NB4 (cell line): ENCODE results near the gene TOR2A.

Experiments
- DNase-seq: peaks from one replicate; pipeline ENCODE4 v3.0.0; 2010; ENCODE audit warnings: low read depth
- H3K4me3 ChIP-seq: one replicate; pipeline ENCODE4 v1.5.1; 2011; ENCODE audit warnings: mild to moderate bottlenecking, low read depth, low read length, moderate library complexity
- MYC ChIP-seq: IDR thresholded peaks from 2 replicates; pipeline ENCODE4 v1.6.1; 2011; ENCODE audit warnings: low read depth, low read length
- POLR2A ChIP-seq: IDR thresholded peaks from 2 replicates; pipeline ENCODE4 v1.6.1; 2011; ENCODE audit warnings: mild to moderate bottlenecking; ENCODE audit not compliant: insufficient read length; ENCODE audit errors: extremely low read depth
- TF ChIP-seq, protein P1 (sequence below): IDR thresholded peaks from 2 replicates; pipeline ENCODE4 v1.6.1; 2011; ENCODE audit warnings: low read depth, low read length
- TF ChIP-seq, protein P2 (sequence below): IDR thresholded peaks from one replicate; pipeline ENCODE4 v1.5.1; 2012; ENCODE audit warnings: low read depth, low read length

Gene TOR2A

DNA sequence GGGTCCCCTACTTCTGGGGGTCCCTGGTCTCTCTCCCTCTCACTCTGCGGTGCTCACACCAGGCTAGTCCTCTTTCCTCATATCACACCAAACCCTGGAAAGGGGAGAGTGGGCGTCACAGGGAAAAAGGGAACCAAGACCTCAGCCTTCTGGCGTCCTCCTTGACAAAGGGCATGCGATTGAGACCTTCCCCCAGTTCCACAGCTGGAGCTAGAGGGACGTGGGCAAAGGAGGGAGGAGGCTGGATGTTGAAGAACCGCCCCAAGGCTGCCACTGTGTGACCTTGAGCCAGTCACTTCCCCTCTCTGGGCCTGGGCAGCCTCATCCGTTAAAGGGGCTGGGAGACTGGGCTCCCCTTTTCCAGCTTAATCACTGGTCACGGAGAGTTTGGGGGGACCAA is 18.5 kb upstream of the TOR2A start:
- TF ChIP-seq MYC (no peak), POLR2A (no peak)
- no peak for DNase-seq
- no peak overlapping the region for H3K4me3 ChIP-seq

DNA sequence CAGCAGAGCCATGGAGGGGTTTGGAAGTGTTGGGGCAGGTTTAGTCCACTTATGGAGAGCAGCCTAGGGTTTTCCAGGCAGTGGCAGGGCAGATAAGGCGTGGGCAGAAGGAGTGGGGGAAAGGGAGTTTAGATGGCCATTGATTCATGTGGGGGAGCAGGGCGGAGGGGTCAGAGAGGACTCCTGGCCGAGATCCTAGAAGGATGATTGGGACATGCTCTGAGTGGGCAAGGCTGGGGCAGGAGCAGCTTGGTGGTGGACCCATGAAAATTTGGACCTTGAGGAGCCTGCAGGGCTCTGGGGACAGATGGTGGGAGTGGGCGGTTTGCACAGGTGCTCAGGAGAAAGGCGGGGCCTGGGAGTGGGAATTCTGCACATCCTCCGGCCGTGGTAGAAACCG is 18.1 kb upstream of the TOR2A start:
- no peak overlapping the region for H3K4me3 ChIP-seq
- TF ChIP-seq, protein P1, sequence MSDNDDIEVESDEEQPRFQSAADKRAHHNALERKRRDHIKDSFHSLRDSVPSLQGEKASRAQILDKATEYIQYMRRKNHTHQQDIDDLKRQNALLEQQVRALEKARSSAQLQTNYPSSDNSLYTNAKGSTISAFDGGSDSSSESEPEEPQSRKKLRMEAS, result no peak
- TF ChIP-seq, protein P2, sequence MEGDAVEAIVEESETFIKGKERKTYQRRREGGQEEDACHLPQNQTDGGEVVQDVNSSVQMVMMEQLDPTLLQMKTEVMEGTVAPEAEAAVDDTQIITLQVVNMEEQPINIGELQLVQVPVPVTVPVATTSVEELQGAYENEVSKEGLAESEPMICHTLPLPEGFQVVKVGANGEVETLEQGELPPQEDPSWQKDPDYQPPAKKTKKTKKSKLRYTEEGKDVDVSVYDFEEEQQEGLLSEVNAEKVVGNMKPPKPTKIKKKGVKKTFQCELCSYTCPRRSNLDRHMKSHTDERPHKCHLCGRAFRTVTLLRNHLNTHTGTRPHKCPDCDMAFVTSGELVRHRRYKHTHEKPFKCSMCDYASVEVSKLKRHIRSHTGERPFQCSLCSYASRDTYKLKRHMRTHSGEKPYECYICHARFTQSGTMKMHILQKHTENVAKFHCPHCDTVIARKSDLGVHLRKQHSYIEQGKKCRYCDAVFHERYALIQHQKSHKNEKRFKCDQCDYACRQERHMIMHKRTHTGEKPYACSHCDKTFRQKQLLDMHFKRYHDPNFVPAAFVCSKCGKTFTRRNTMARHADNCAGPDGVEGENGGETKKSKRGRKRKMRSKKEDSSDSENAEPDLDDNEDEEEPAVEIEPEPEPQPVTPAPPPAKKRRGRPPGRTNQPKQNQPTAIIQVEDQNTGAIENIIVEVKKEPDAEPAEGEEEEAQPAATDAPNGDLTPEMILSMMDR, result no peak
- TF ChIP-seq MYC (no peak), POLR2A (no peak)
- DNase-seq, result no peak

DNA sequence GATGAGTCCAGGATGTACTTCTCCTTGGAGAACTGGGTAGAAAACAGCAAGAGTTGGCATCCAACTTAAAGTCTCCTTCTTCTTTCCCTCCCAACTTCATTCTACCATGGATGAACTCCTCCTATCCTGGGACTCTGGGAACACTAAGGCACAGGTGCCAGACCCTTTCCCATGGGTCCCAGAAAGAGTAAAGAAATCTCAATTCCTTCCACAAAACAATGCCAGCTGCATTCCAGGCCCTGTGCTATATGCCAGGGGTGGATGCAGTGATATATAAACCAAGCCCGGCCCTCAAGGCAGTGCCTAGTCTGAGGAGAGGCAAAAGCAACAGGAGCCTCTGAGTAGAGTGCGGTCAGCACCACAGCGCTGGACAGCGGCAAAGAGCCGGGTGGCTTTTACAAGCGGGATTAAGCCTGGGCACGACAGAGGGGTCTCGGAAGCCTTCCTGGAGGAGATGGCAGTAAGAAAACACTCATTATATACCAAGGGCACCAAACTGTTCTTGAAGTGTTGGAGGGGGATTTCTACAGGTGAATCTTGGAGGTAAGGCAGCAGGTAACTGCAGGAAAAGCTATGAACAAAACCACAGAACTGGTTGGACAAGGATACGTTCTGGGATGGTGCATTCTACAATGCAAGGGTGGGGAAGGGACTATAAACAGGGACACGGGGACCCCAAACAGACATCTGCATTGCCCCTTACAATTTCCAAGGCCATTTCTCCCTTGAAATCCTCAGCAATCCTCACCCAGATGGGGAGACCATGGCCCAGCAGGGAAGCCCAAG is 16.4 kb upstream of the TOR2A start:
- DNase-seq, result no peak
- TF ChIP-seq, protein P2, result no peak
- TF ChIP-seq POLR2A (no peak), MYC (no peak)
- TF ChIP-seq, protein P1, result no peak
- no peak overlapping the region for H3K4me3 ChIP-seq

DNA sequence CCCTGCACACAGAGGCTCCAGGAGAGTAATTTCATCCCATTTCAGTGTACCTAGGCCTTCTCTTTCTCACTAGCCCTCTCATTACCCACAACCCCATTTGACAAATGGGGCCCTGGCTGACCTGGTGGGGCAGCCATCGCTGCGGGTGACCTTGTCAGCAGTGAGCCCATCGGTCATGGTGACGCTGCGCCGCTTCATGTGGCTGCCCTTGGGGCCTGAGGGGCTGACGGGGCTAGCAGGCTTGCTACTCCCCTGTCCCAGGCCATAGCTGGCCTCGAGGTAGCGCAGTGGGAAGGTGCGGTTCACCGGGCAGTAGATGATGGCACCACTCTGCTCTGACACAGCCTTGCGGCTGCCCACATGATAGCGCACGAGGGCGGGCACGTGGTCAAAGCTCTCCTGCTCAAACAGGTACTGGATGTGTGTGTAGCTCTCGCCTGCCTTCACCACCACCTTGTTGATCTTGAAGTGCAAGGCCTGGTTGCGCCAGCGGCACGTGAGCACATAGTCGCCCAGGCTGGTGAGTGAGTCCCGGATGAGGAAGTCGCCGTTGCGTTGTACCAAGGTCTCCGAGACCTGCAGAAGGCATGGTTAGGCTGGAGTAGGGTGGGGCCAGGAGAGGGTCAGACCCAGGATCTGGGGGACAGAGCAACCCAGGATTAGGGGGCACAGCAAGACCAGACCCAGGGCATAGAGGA is 14.1 kb upstream of the TOR2A start:
- TF ChIP-seq, protein P2, result no peak
- TF ChIP-seq POLR2A (no peak), MYC (no peak)
- TF ChIP-seq, protein P1, result no peak
- DNase-seq, result no peak
- no peak overlapping the region for H3K4me3 ChIP-seq

DNA sequence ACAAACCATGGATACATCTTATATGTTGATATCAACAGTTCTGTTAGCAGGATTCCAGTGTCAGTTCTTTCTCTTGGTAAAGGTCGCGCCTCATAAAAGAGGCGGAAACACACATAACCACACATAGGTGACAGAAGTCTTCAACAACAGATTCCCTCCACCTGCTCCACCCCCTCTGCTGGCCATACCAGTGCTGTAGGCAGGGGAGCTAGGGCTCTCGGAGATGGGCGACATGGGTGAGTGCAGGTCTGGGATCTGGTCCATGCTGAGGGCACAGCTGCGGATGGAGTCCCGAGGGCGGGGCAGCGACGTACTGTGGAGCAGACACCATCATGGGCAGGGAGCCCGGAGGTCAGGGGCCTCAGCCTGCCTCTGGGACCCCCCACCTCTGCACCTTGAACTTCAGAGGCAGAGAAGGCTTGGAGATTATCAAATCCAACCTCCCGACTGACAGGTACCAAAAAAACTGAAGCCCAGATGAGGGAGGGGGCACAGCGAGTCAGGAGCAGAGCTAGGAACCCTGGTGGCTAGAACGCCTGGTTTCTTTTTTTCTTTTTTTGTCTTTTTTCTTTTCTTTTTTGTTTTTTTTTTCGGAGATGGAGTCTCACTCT is 12.0 kb upstream of the TOR2A start:
- TF ChIP-seq, protein P1, result no peak
- TF ChIP-seq, protein P2, result no peak
- TF ChIP-seq POLR2A (no peak), MYC (no peak)
- H3K4me3 ChIP-seq, result no peak overlapping the region
- no peak for DNase-seq
